Hepatocyte (in vitro differentiated cells): ENCODE results near the gene TP53I11. TPM values are rescaled to one million over a fixed set of nuclear protein-coding genes. Genes with fewer than 3 reads are reported as not detected.

ENCODE experiments used
- DNase-seq: peaks from one replicate; pipeline ENCODE4 v3.0.0-alpha.2; 2016; ENCODE audit warnings: low spot score
- H2AFZ ChIP-seq: fragments of 200-600 bp; sonication (generic); 2 replicates; pipeline ENCODE4 v1.6.0; 2016; ENCODE audit warnings: antibody characterized with exemption, mild to moderate bottlenecking
- H3K27ac ChIP-seq: fragments of 200-600 bp; sonication (generic); 2 replicates; pipeline ENCODE4 v1.5.1; 2016; ENCODE audit warnings: mild to moderate bottlenecking
- H3K27me3 ChIP-seq: fragments of 200-600 bp; sonication (generic); 2 replicates; pipeline ENCODE4 v1.6.1; 2016
- H3K36me3 ChIP-seq: fragments of 200-600 bp; sonication (generic); replicated peaks from 2 replicates; pipeline ENCODE4 v1.5.1; 2016; ENCODE audit warnings: low read depth; ENCODE audit not compliant: insufficient read depth
- H3K4me1 ChIP-seq: fragments of 200-600 bp; sonication (generic); 2 replicates; pipeline ENCODE4 v1.5.1; 2016; ENCODE audit warnings: mild to moderate bottlenecking, moderate library complexity; ENCODE audit not compliant: insufficient read depth
- H3K4me2 ChIP-seq: fragments of 200-600 bp; sonication (generic); 2 replicates; pipeline ENCODE4 v1.6.0; 2016
- H3K4me3 ChIP-seq: fragments of 200-600 bp; sonication (generic); 2 replicates; pipeline ENCODE4 v1.5.1; 2016; ENCODE audit warnings: mild to moderate bottlenecking
- H3K79me2 ChIP-seq: fragments of 200-600 bp; sonication (generic); 2 replicates; pipeline ENCODE4 v1.6.0; 2017; ENCODE audit warnings: mild to moderate bottlenecking
- H3K9me2 ChIP-seq: fragments of 200-600 bp; sonication (generic); replicated peaks from 2 replicates; pipeline ENCODE4 v1.6.0; 2017; ENCODE audit warnings: mild to moderate bottlenecking; ENCODE audit not compliant: insufficient read depth
- H3K9me3 ChIP-seq: fragments of 200-600 bp; sonication (generic); 2 replicates; pipeline ENCODE4 v1.5.1; 2016; ENCODE audit warnings: low read depth, mild to moderate bottlenecking
- H4K20me1 ChIP-seq: fragments of 200-600 bp; sonication (generic); 2 replicates; pipeline ENCODE4 v1.6.0; 2016; ENCODE audit warnings: mild to moderate bottlenecking; ENCODE audit not compliant: insufficient read depth, poor library complexity, severe bottlenecking
- CTCF ChIP-seq: fragments of 200-600 bp; sonication (generic); IDR thresholded peaks from 2 replicates; pipeline ENCODE4 v1.5.1; 2016; ENCODE audit warnings: antibody characterized with exemption, mild to moderate bottlenecking; ENCODE audit not compliant: poor library complexity
- EZH2 ChIP-seq: fragments of 200-600 bp; sonication (generic); IDR thresholded peaks from 2 replicates; pipeline ENCODE4 v1.6.1; 2016; ENCODE audit warnings: antibody characterized with exemption, mild to moderate bottlenecking, borderline replicate concordance
- EZH2phosphoT487 ChIP-seq: fragments of 200-600 bp; sonication (generic); IDR thresholded peaks from one replicate; pipeline ENCODE4 v1.6.1; 2018; ENCODE audit warnings: antibody characterized with exemption, mild to moderate bottlenecking, low read depth, moderate library complexity; ENCODE audit not compliant: unreplicated experiment, severe bottlenecking
- WGBS: methylation state at CpG from one replicate; pipeline ENCODE4 v1.1.6; 2016; ENCODE audit warnings: low lambda C conversion rate; ENCODE audit errors: missing lambda C conversion rate; 5-methylcytosine and 5-hydroxymethylcytosine counted together
- polyA plus RNA-seq: library from polyadenylated mRNA; unstranded; fragments of >200 nt; fragmentation: Nextera tagmentation; extraction: Ambion mirVana; gene quantifications from 2 replicates; pipeline ENCODE4 v1.2.1, GENCODE V29; 2016
- total RNA-seq: library from RNA; depleted of rRNA; stranded (reverse); fragments of >200 nt; gene quantifications from 2 replicates; pipeline ENCODE4 v1.2.3, GENCODE V29; 2014

TP53I11 gene
- total and polyA plus RNA-seq, 2 experiments from 2014 or later: 15.4 to 41.8 TPM

DNA sequence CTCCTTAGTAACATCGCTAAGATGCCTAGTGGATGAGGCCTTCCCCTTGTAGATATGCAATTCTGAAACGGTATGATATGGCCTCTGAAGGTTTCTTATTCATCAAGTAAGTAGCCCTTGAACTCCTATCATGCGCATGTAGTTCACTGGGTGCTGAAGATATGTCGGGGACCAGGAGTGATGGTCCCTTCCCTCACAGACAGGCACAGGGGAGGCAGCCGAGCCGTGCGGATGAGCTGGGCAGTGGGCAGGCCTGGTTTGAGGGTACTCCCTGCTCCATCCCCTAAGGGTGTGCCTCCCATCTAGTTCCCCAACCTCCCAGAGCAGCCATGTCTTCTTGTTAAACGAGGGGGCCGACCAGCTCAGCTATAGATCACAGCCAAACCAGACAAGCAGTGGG, 40.1 kb downstream of the TP53I11 start:
- no peaks in the 10 kb centered on the region for H3K9me3 ChIP-seq
- no peaks in the 10 kb centered on the region for H3K4me1 ChIP-seq
- no peak overlapping the region for H3K27ac ChIP-seq
- H3K9me2 ChIP-seq: no peaks in the 10 kb centered on the region
- no peaks in the 10 kb centered on the region for H4K20me1 ChIP-seq
- whole genome bisulfite sequencing: 87% methylated on average over 9 of the region's 9 CpGs
- DNase-seq: no peak
- no peaks in the 10 kb centered on the region for H3K79me2 ChIP-seq
- H3K4me2 ChIP-seq: no peak overlapping the region
- H3K4me3 ChIP-seq: no peak overlapping the region
- TF ChIP-seq EZH2 (no peak), EZH2phosphoT487 (no peak), CTCF (no peak)
- H3K27me3 ChIP-seq: no peaks in the 10 kb centered on the region
- H2AFZ ChIP-seq: no peak overlapping the region
- no peaks in the 10 kb centered on the region for H3K36me3 ChIP-seq

DNA sequence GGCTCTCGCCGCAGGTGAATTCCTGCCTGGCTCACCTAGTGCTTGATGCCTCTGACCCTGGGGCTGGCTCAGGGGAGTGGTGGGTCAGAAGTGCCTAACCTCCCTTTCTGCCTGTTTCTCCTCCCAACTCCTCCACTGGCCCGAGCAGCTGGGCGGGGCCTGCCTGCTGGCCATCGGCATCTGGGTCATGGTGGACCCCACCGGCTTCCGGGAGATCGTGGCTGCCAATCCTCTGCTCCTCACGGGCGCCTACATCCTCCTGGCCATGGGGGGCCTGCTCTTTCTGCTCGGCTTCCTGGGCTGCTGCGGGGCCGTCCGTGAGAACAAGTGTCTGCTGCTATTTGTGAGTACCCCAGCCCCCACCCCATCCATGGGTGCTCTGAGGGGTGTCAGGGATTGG, 41.1 kb downstream of the TP53I11 start:
- no peak overlapping the region for H3K4me2 ChIP-seq
- no peaks in the 10 kb centered on the region for H3K9me2 ChIP-seq
- no peaks in the 10 kb centered on the region for H4K20me1 ChIP-seq
- TF ChIP-seq CTCF (no peak), EZH2 (no peak), EZH2phosphoT487 (no peak)
- H3K36me3 ChIP-seq: no peaks in the 10 kb centered on the region
- no peak overlapping the region for H2AFZ ChIP-seq
- 93% methylated on average over 14 of the region's 14 CpGs for WGBS
- H3K27ac ChIP-seq: no peak overlapping the region
- DNase-seq: no peak
- H3K9me3 ChIP-seq: no peaks in the 10 kb centered on the region
- H3K27me3 ChIP-seq: no peaks in the 10 kb centered on the region
- H3K79me2 ChIP-seq: no peaks in the 10 kb centered on the region
- no peaks in the 10 kb centered on the region for H3K4me1 ChIP-seq
- no peak overlapping the region for H3K4me3 ChIP-seq

DNA sequence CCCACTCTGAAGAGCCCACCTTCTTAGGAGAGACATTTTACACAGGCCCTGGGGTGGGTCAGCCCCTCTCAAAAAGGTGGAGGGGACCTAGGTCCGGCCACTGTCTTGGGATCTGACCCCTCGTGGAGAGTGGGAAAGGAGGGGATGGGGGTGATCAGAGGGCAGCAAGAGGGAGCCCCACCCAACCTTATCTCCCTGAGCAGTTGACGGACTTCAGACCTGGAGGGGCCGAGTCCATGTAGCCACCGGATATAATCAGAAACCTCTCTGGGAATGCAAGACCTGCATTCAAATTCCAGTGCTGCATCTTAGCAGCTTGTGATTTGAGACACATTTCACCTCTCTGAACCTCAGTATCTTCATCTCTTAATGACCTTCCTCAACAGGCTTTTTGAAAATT, 44.0 kb downstream of the TP53I11 start:
- Histone ChIP-seq H3K79me2 (no peaks in the 10 kb centered on the region), H2AFZ (no peak overlapping the region), H3K4me2 (no peak overlapping the region), H3K9me2 (no peaks in the 10 kb centered on the region), H3K4me1 (no peaks in the 10 kb centered on the region), H3K36me3 (no peaks in the 10 kb centered on the region), H3K4me3 (no peak overlapping the region), H3K27ac (no peak overlapping the region), H3K9me3 (no peaks in the 10 kb centered on the region), H4K20me1 (no peaks in the 10 kb centered on the region), H3K27me3 (no peaks in the 10 kb centered on the region)
- WGBS: 61% methylated on average over 5 of the region's 5 CpGs
- DNase-seq: no peak
- TF ChIP-seq EZH2phosphoT487 (no peak), CTCF (no peak), EZH2 (no peak)
